ENCODE data around the gene SNAI3.

SNAI3 gene

DNA sequence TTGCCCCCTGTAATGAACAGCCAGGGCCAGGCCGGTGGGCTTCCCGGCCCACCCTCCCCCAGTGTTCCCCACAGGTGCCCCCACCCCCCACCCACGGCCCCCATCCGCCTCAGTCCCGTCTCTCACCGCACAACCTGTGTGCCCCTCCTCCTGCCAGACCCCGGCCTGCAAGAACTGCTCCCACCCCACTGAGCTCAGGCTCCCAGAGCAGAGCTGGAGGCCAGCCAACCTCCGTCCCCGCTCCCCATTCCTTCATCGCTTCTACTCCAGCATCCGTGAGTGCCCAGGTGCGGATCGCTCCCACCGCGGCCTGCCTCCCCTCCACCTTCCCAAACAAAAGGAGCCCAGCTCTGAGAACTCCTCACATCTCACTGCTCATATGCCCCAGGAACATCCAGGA is 27.6 kb downstream of the SNAI3 start:
- peaks cover 0 to 44% (median 34%) of the 10 kb centered on the region in 5 donors for H3K36me3 ChIP-seq (ENCODE audit: control insufficient read depth in 5 of 5, insufficient read depth in 5 of 5, low read length in 5 of 5)
- peaks cover 1 to 18% (median 12%) of the 10 kb centered on the region in 5 donors for H3K4me1 ChIP-seq (ENCODE audit: control insufficient read depth in 5 of 5, insufficient read depth in 5 of 5, low read length in 5 of 5)
- no peak overlapping the region for H3K27ac ChIP-seq (ENCODE audit: low read depth, low read length)
- no peak overlapping the region for H3K4me3 ChIP-seq (ENCODE audit: low read depth in 1 of 5, low read length in 5 of 5)
- no peak overlapping the region for H3K9ac ChIP-seq (ENCODE audit: low read length in 5 of 5)
- no peaks in the 10 kb centered on the region for H3K9me3 ChIP-seq (ENCODE audit: control insufficient read depth in 5 of 5, low read length in 5 of 5)
- no peaks in the 10 kb centered on the region for H3K27me3 ChIP-seq (ENCODE audit: control insufficient read depth in 5 of 5, insufficient read depth in 4 of 5, low read length in 5 of 5)

DNA sequence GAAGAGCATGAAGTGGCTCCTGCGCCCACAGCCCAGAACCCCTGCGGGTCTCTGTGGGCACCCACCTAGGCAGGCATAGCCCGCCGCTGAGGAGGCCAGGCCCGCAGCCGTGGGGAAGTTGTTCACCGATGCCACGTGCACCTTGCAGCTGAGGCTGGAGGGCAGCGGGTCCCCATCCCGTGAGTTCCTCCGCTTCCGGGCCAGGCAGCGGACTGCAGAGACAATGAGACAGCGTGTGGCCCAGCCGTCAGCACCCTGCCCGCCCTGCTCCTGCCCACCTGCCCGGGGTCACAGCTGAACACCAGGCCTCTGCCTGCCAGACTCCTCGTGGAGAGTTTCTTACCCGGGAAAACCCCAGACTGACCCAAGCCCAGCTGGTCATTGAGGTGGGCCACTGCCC is 28.9 kb downstream of the SNAI3 start:
- peaks cover 1 to 11% (median 7%) of the 10 kb centered on the region in 5 donors for H3K4me1 ChIP-seq (ENCODE audit: control insufficient read depth in 5 of 5, insufficient read depth in 5 of 5, low read length in 5 of 5)
- H3K36me3 ChIP-seq (ENCODE audit: control insufficient read depth in 5 of 5, insufficient read depth in 5 of 5, low read length in 5 of 5): peaks cover 0 to 50% (median 37%) of the 10 kb centered on the region in 5 donors
- H3K4me3 ChIP-seq (ENCODE audit: low read depth in 1 of 5, low read length in 5 of 5): no peak overlapping the region
- H3K9me3 ChIP-seq (ENCODE audit: control insufficient read depth in 5 of 5, low read length in 5 of 5): no peaks in the 10 kb centered on the region
- H3K27me3 ChIP-seq (ENCODE audit: control insufficient read depth in 5 of 5, insufficient read depth in 4 of 5, low read length in 5 of 5): no peaks in the 10 kb centered on the region
- no peak overlapping the region for H3K9ac ChIP-seq (ENCODE audit: low read length in 5 of 5)
- no peak overlapping the region for H3K27ac ChIP-seq (ENCODE audit: low read depth, low read length)

DNA sequence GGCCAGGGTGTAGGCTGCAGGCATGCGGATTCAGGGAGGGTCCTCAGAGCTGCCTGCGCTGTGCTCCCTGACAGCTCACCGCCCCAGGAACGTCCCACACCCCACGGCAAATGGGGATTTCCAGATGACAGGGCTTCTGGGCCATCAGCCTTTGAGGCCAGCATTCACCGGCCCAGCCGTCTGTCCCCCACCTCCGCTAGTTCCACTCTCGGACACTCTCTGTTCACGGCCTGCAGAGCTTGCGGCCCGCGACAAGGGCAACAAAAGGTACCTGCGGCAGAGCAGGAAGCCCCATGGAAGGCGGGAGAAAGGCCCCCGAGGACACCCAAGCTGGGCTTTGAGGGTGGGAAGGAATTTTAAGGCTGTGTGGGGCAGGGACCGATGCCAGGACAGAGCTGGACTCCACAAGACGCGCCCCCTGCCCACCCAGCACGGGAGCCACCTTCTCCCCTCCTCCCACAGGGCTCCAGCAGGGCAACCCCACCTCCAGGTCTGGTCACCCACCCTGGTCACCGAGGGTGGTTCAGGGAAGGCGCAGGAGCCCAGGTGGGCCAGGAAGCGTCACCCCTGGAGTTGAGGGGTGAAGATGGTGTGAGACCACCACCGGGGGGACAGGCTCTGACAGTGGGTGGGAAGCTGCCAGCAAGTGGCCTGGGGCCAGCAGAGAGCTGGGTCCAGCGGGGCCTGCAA is 29.9 kb downstream of the SNAI3 start:
- Histone ChIP-seq H3K36me3 (ENCODE audit: control insufficient read depth in 5 of 5, insufficient read depth in 5 of 5, low read length in 5 of 5) (peaks cover 0 to 52% (median 37%) of the 10 kb centered on the region in 5 donors), H3K4me1 (ENCODE audit: control insufficient read depth in 5 of 5, insufficient read depth in 5 of 5, low read length in 5 of 5) (peaks cover 0 to 7% (median 4%) of the 10 kb centered on the region in 5 donors), H3K9ac (ENCODE audit: low read length in 5 of 5) (no peak overlapping the region), H3K27me3 (ENCODE audit: control insufficient read depth in 5 of 5, insufficient read depth in 4 of 5, low read length in 5 of 5) (no peaks in the 10 kb centered on the region), H3K27ac (ENCODE audit: low read depth, low read length) (no peak overlapping the region), H3K9me3 (ENCODE audit: control insufficient read depth in 5 of 5, low read length in 5 of 5) (no peaks in the 10 kb centered on the region), H3K4me3 (ENCODE audit: low read depth in 1 of 5, low read length in 5 of 5) (no peak overlapping the region)

DNA sequence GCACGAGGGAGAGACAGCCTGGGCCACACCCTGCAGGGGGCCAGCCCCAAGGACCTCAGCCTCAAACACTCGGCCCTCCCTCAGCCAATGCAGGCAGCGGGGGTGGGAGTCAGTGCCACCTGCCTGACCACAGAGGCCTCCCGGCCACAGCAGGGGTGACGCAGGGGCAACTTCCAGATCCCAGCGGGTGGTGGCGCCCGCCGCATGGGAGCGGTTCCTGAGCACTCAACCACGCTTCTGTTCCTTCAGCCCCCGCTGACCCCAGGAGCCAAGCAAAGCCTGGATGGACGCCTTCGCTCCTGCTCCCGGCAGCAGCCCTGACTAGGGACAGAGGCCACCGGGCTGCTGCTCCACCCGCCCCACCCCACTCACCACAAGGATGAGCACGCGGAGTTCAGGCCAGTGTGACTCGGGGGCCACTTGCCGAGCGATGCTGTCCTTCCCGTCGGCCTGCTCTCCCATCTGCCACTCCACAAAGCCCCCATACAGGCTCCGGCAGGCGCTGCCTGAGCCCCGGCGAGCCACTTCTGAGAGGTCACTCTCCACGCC is 30.5 kb downstream of the SNAI3 start:
- H3K27ac ChIP-seq (ENCODE audit: low read depth, low read length): no peak overlapping the region
- no peak overlapping the region for H3K4me3 ChIP-seq (ENCODE audit: low read depth in 1 of 5, low read length in 5 of 5)
- no peaks in the 10 kb centered on the region for H3K9me3 ChIP-seq (ENCODE audit: control insufficient read depth in 5 of 5, low read length in 5 of 5)
- H3K27me3 ChIP-seq (ENCODE audit: control insufficient read depth in 5 of 5, insufficient read depth in 4 of 5, low read length in 5 of 5): no peaks in the 10 kb centered on the region
- H3K4me1 ChIP-seq (ENCODE audit: control insufficient read depth in 5 of 5, insufficient read depth in 5 of 5, low read length in 5 of 5): peaks cover 0 to 13% (median 8%) of the 10 kb centered on the region in 5 donors
- no peak overlapping the region for H3K9ac ChIP-seq (ENCODE audit: low read length in 5 of 5)
- peaks cover 0 to 52% (median 37%) of the 10 kb centered on the region in 5 donors for H3K36me3 ChIP-seq (ENCODE audit: control insufficient read depth in 5 of 5, insufficient read depth in 5 of 5, low read length in 5 of 5)

DNA sequence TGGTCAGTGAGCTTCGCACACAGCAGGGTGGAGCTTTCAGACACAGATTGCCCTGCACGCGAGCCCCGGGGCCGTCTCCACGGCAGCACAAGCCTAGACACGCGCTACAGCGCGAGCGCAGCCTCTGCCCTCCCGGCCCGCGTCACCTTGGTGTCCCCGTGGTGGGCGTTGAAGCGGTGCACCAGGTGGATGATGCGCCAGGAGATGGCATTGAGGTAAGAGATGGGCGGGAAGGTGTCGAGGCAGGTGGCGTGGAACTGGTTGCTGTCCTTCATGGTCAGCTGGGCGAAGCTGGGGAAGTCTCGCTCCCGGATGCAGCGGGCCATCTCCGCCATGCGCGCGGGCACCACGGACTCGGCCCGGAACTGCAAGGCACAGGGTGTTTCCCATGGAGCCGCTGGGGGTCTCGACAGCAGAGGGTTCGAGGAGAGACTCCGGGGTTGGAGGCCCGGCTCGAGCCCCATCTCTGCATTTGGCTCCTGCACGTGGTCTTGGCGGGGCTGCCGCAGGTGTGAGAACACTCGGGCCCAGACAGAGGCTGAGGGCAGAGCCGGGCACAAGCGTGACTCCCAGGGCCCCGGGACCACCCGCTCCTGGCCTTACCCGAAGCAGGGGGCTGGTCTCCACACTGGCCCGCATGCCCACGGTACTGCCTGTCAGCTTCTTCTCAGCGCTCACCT is 31.1 kb downstream of the SNAI3 start:
- H3K27me3 ChIP-seq (ENCODE audit: control insufficient read depth in 5 of 5, insufficient read depth in 4 of 5, low read length in 5 of 5): no peaks in the 10 kb centered on the region
- peaks cover 0 to 52% (median 37%) of the 10 kb centered on the region in 5 donors for H3K36me3 ChIP-seq (ENCODE audit: control insufficient read depth in 5 of 5, insufficient read depth in 5 of 5, low read length in 5 of 5)
- H3K4me1 ChIP-seq (ENCODE audit: control insufficient read depth in 5 of 5, insufficient read depth in 5 of 5, low read length in 5 of 5): peaks cover 0 to 19% (median 14%) of the 10 kb centered on the region in 5 donors
- no peak overlapping the region for H3K4me3 ChIP-seq (ENCODE audit: low read depth in 1 of 5, low read length in 5 of 5)
- H3K27ac ChIP-seq (ENCODE audit: low read depth, low read length): no peak overlapping the region
- H3K9me3 ChIP-seq (ENCODE audit: control insufficient read depth in 5 of 5, low read length in 5 of 5): no peaks in the 10 kb centered on the region
- no peak overlapping the region for H3K9ac ChIP-seq (ENCODE audit: low read length in 5 of 5)

DNA sequence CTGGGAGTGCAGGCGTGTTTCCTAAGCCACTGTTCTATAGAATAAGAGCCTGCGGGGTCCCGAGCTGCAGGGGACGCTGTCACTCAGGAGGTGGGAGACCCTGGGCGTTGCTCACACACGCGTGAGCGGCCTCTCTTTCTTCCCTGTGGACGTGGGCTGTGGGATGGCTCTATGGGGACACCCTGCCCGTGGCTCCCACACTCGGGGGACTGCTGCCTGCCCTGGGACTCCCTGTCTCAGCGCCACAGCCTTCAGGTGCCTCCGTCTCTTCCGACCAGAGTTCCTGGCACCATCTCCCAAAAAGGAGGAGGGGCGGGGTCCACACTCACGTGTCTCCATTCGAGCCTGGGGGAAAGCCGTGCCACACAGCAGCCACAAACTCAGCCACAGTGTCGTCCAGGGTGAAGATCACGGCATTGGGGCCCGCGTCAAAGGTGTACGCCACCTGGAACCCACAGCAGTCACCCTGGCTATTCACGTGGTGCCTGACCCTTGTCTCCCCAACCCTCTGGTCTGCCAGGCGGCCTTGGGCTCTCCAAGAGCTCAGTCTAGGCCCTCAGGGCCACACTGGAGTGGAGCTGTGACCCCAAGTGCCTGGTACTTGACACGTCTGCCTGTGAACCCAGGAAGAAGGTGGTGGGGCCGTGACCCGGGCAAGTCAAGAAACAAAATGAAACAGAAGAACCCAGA is 31.8 kb downstream of the SNAI3 start:
- Histone ChIP-seq H3K9ac (ENCODE audit: low read length in 5 of 5) (no peak overlapping the region), H3K4me1 (ENCODE audit: control insufficient read depth in 5 of 5, insufficient read depth in 5 of 5, low read length in 5 of 5) (peaks cover 0 to 26% (median 21%) of the 10 kb centered on the region in 5 donors), H3K27me3 (ENCODE audit: control insufficient read depth in 5 of 5, insufficient read depth in 4 of 5, low read length in 5 of 5) (no peaks in the 10 kb centered on the region), H3K9me3 (ENCODE audit: control insufficient read depth in 5 of 5, low read length in 5 of 5) (no peaks in the 10 kb centered on the region), H3K4me3 (ENCODE audit: low read depth in 1 of 5, low read length in 5 of 5) (no peak overlapping the region), H3K27ac (ENCODE audit: low read depth, low read length) (no peak overlapping the region), H3K36me3 (ENCODE audit: control insufficient read depth in 5 of 5, insufficient read depth in 5 of 5, low read length in 5 of 5) (peaks cover 0 to 52% (median 37%) of the 10 kb centered on the region in 5 donors)

DNA sequence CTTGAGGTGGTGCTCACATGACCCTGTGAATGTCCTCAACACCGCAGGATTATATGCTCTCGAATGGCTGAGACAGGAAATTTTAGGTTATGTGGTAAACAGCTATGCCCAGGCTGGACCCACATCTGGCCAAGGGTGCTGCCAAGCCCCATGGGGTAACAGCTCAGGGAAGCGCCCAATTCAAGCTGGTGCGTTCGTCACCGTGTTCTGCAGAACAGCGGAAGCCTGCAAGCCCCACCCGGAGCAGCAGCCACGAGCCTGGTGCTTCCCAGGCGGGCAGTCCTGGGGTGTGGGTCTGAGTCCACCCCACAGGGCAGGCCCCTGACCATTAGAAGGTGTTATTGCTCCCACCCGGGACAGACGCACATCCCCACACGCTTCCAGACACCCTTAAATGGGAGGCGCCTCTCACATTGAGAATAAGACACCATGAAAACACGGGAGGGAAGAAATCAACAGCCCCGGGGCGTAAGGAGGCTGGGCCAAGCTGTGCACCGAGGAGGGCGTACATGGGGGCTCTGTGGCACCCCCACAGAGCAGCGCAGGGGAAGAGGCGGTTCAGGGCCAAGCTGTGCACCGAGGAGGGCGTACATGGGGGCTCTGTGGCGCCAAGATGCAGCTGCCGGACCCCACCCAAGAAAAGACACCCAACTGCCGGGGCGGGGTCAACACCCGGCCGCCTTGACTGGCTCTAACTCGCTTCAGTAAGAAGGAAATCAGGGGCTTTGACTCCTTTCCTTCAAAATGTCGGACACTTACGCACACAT is 32.5 kb downstream of the SNAI3 start:
- Histone ChIP-seq H3K36me3 (ENCODE audit: control insufficient read depth in 5 of 5, insufficient read depth in 5 of 5, low read length in 5 of 5) (peaks cover 0 to 52% (median 37%) of the 10 kb centered on the region in 5 donors), H3K4me1 (ENCODE audit: control insufficient read depth in 5 of 5, insufficient read depth in 5 of 5, low read length in 5 of 5) (peaks cover 0 to 30% (median 26%) of the 10 kb centered on the region in 5 donors), H3K9ac (ENCODE audit: low read length in 5 of 5) (no peak overlapping the region), H3K4me3 (ENCODE audit: low read depth in 1 of 5, low read length in 5 of 5) (no peak overlapping the region), H3K27ac (ENCODE audit: low read depth, low read length) (no peak overlapping the region), H3K27me3 (ENCODE audit: control insufficient read depth in 5 of 5, insufficient read depth in 4 of 5, low read length in 5 of 5) (no peaks in the 10 kb centered on the region), H3K9me3 (ENCODE audit: control insufficient read depth in 5 of 5, low read length in 5 of 5) (no peaks in the 10 kb centered on the region)

DNA sequence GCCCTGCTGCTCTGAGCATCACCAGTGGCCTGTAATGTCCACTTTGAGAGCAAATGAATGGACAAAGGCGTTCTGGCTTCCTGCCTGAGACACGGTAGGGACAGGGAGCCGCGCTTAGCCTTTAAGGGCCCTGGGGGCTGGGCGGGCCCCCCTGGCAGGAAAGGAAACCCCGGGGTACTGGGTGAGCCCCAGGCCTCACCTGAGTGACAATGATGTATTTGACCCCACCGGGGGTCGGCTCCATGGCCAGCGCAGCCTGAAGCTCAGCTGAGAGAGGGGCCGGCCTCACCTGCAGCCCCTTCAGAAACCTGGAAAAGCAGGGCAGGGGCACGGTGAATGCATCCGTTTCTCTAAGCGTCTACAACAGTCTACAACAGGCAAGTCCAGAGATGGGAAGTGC is 33.2 kb downstream of the SNAI3 start:
- H3K27ac ChIP-seq (ENCODE audit: low read depth, low read length): no peak overlapping the region
- H3K4me3 ChIP-seq (ENCODE audit: low read depth in 1 of 5, low read length in 5 of 5): no peak overlapping the region
- H3K27me3 ChIP-seq (ENCODE audit: control insufficient read depth in 5 of 5, insufficient read depth in 4 of 5, low read length in 5 of 5): no peaks in the 10 kb centered on the region
- no peaks in the 10 kb centered on the region for H3K9me3 ChIP-seq (ENCODE audit: control insufficient read depth in 5 of 5, low read length in 5 of 5)
- H3K4me1 ChIP-seq (ENCODE audit: control insufficient read depth in 5 of 5, insufficient read depth in 5 of 5, low read length in 5 of 5): peaks cover 0 to 31% (median 27%) of the 10 kb centered on the region in 5 donors
- H3K36me3 ChIP-seq (ENCODE audit: control insufficient read depth in 5 of 5, insufficient read depth in 5 of 5, low read length in 5 of 5): peaks cover 0 to 52% (median 35%) of the 10 kb centered on the region in 5 donors
- no peak overlapping the region for H3K9ac ChIP-seq (ENCODE audit: low read length in 5 of 5)

DNA sequence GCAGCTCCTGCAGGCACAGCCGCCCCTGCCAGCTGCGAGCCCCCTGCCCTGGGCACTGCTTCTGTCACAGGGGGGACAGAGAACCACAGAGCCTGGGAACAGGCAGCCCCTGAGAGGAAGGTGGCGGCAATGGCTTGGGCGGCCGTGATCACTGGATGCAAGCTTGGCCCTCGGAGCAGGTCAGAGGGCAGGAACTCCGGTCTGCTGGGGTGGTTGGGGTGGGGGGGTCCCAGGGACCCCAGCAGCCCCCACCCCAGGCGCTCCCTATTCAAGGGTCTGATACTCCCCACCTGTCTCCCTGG is 33.6 kb downstream of the SNAI3 start:
- H3K4me3 ChIP-seq (ENCODE audit: low read depth in 1 of 5, low read length in 5 of 5): no peak overlapping the region
- peaks cover 0 to 48% (median 32%) of the 10 kb centered on the region in 5 donors for H3K36me3 ChIP-seq (ENCODE audit: control insufficient read depth in 5 of 5, insufficient read depth in 5 of 5, low read length in 5 of 5)
- no peak overlapping the region for H3K9ac ChIP-seq (ENCODE audit: low read length in 5 of 5)
- H3K27ac ChIP-seq (ENCODE audit: low read depth, low read length): no peak overlapping the region
- no peaks in the 10 kb centered on the region for H3K27me3 ChIP-seq (ENCODE audit: control insufficient read depth in 5 of 5, insufficient read depth in 4 of 5, low read length in 5 of 5)
- H3K9me3 ChIP-seq (ENCODE audit: control insufficient read depth in 5 of 5, low read length in 5 of 5): no peaks in the 10 kb centered on the region
- H3K4me1 ChIP-seq (ENCODE audit: control insufficient read depth in 5 of 5, insufficient read depth in 5 of 5, low read length in 5 of 5): peaks cover 0 to 35% (median 27%) of the 10 kb centered on the region in 5 donors
